Gastroesophageal sphincter (tissue), 4 donors: Measurements from ENCODE around the gene PRDM5. TPM values are rescaled to one million over a fixed set of nuclear protein-coding genes. Genes with fewer than 3 reads are reported as not detected.

ENCODE experiments used
- ATAC-seq: fragments of 150-250 bp; one replicate; pipeline ENCODE4 v1.9.1; 2016; ENCODE audit warnings: mild to moderate bottlenecking, moderate library complexity
- H3K27ac ChIP-seq, 4 donors: fragments of 200-600 bp; sonication (generic) in 3 of 4; 1 replicate in 3 of 4; 2 replicates in 1 of 4; pipeline ENCODE4 v1.5.1; 2016 to 2019
- H3K27me3 ChIP-seq: fragments of 200-600 bp; sonication (generic); one replicate; pipeline ENCODE4 v1.5.1; 2019
- H3K36me3 ChIP-seq, 2 donors: fragments of 200-600 bp; sonication (generic); one replicate each; pipeline ENCODE4 v1.5.1; 2019; ENCODE audit warnings: control low read depth in 1 of 2
- H3K4me1 ChIP-seq, 3 donors: fragments of 200-600 bp; sonication (generic); 1 replicate in 2 of 3; 2 replicates in 1 of 3; pipeline ENCODE4 v1.5.1; 2016 to 2019; ENCODE audit warnings: control low read depth in 2 of 3
- H3K4me3 ChIP-seq, 2 donors: fragments of 200-600 bp; sonication (generic); one replicate each; pipeline ENCODE4 v1.5.1; 2019; ENCODE audit warnings: mild to moderate bottlenecking in 1 of 2, moderate library complexity in 1 of 2
- H3K9me3 ChIP-seq, 3 donors: fragments of 200-600 bp; sonication (generic); one replicate each; pipeline ENCODE4 v1.5.1; 2017 to 2019; ENCODE audit warnings: control low read depth in 2 of 3
- EP300 ChIP-seq: sonication (generic); formaldehyde crosslinking; IDR thresholded peaks from one replicate; pipeline ENCODE4 v1.6.1; 2017; ENCODE audit warnings: antibody characterized with exemption, mild to moderate bottlenecking
- POLR2A ChIP-seq, 2 donors: fragments of 450-650 bp; IDR thresholded peaks; one replicate each; pipeline ENCODE4 v1.6.1; 2017; ENCODE audit warnings: antibody characterized with exemption in 2 of 2, mild to moderate bottlenecking in 2 of 2, moderate library complexity in 1 of 2
- POLR2AphosphoS5 ChIP-seq: sonication (generic); formaldehyde crosslinking; IDR thresholded peaks from one replicate; pipeline ENCODE4 v1.6.1; 2017; ENCODE audit warnings: antibody characterized with exemption
- WGBS, 2 donors: methylation state at CpG; one replicate each; pipeline ENCODE4 v1.1.5; 2018; ENCODE audit warnings: low coverage in 1 of 2; 5-methylcytosine and 5-hydroxymethylcytosine counted together
- total RNA-seq, 4 donors: library from RNA; depleted of rRNA; stranded (reverse); fragments of >200 nt; gene quantifications; one replicate each; pipeline ENCODE4 v1.1.0, GENCODE V29; 2016
- TF ChIP-seq, protein P1 (sequence below), 4 experiments: fragments of 200-600 bp in 2 of 4; fragments of 450-650 bp in 2 of 4; sonication (generic) in 1 of 4; IDR thresholded peaks; one replicate each; pipeline ENCODE4 v1.5.1; 2017 to 2019; ENCODE audit warnings: antibody characterized with exemption in 4 of 4, mild to moderate bottlenecking in 2 of 4, moderate library complexity in 2 of 4

Gene PRDM5
- total RNA-seq, 4 donors from 2014 or later = 10.6 to 33.9 (median 18.9) TPM

DNA sequence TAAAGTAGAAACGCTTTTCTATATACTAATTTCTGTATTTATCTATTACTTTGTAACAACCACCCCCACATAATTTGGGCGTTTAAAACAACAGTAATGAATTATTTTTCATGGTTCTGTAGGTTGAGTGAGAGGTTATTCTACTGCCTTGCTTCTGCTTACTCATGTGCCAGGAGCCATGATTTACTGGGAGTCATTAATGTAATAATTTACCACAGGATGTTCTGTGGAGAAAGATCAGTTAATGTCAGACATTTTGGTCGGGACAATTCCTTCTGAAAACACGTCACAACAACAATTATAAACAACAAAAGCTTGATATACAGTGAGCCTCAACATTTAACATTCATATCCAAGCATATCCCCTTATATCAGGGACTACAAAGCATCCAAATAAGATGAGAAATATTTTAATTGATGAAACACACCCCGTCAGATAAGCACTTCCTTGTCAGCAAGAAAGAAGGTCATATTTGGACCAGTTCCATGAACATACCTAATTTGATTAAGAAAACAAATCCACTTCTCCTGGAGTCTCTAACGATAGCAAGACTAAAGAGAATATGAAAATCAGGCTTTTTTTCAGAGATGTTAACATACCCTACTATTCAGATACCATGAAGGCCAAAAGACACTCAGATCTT, 238.5 kb downstream of the PRDM5 start:
- Histone ChIP-seq H3K27ac (no peak overlapping the region), H3K27me3 (no peaks in the 10 kb centered on the region), H3K36me3 (no peaks in the 10 kb centered on the region), H3K4me3 (no peak overlapping the region), H3K9me3 (no peaks in the 10 kb centered on the region), H3K4me1 (no peaks in the 10 kb centered on the region)
- WGBS, 2 donors = 62 to 73% methylated on average over 6 of the region's 6 CpGs
- ATAC-seq = no peak
- no peak for TF ChIP-seq POLR2A (IDR thresholded peaks at IDR 0.05)
- TF ChIP-seq, protein P1, sequence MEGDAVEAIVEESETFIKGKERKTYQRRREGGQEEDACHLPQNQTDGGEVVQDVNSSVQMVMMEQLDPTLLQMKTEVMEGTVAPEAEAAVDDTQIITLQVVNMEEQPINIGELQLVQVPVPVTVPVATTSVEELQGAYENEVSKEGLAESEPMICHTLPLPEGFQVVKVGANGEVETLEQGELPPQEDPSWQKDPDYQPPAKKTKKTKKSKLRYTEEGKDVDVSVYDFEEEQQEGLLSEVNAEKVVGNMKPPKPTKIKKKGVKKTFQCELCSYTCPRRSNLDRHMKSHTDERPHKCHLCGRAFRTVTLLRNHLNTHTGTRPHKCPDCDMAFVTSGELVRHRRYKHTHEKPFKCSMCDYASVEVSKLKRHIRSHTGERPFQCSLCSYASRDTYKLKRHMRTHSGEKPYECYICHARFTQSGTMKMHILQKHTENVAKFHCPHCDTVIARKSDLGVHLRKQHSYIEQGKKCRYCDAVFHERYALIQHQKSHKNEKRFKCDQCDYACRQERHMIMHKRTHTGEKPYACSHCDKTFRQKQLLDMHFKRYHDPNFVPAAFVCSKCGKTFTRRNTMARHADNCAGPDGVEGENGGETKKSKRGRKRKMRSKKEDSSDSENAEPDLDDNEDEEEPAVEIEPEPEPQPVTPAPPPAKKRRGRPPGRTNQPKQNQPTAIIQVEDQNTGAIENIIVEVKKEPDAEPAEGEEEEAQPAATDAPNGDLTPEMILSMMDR (IDR thresholded peaks at IDR 0.05) = no peak
- no peak for TF ChIP-seq EP300
- TF ChIP-seq POLR2AphosphoS5 = no peak

DNA sequence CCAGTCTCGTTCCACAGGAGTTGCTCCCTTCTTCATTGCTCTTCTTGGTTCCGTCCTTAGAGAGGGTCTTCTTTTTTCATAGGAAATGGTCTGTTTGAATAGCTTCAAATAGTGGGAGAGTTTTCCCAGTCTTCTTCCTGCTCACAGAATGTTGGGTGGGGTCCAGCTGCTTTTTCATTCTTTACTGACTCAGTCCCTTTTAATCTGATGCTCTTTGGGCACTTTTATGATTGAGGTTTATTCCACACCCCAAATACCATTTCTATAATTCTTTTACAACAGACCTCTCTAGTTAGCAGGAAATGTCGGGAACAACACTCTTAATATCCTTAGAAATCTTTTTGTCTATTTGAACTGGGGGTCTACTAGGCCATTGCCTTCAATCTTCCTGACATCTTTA, 239.5 kb downstream of the PRDM5 start:
- no peaks in the 10 kb centered on the region for H3K4me1 ChIP-seq
- H3K27ac ChIP-seq = no peak overlapping the region
- 85 to 88% methylated on average over 3 of the region's 3 CpGs for WGBS, 2 donors
- no peak overlapping the region for H3K4me3 ChIP-seq
- H3K36me3 ChIP-seq = no peaks in the 10 kb centered on the region
- H3K27me3 ChIP-seq = no peaks in the 10 kb centered on the region
- ATAC-seq = no peak
- H3K9me3 ChIP-seq = no peaks in the 10 kb centered on the region
- TF ChIP-seq EP300 (no peak), POLR2A (IDR thresholded peaks at IDR 0.05) (no peak), POLR2AphosphoS5 (no peak)
- TF ChIP-seq, protein P1 (IDR thresholded peaks at IDR 0.05) = no peak

DNA sequence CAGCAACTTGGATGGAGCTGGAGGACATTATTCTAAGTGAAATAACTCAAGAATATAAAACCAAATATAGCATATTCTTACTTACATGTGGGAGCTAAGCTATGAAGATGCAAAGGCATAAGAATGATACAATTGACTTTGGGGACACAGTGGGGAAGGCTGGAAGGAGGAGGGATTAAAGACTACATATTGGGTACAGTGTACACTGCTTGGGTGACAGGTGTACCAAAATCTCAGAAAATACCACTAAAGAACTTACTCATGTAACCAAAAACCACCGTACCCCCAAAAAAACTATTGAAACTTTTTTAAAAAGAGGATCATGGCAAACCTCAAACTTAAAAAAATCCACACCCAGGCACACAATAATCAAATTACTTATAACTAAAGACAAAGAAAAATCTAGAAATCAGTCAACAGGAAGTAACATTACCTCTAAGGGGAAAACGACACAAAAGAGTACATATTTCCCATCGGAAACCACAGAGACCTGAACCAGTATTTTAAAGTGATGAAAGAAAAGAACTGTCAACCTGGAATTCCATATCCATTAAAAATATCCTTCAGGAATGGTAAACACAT, 241.8 kb downstream of the PRDM5 start:
- Histone ChIP-seq H3K9me3 (peaks cover 0 to 8% (median 0%) of the 10 kb centered on the region in 3 donors), H3K27ac (no peak overlapping the region), H3K27me3 (no peaks in the 10 kb centered on the region), H3K36me3 (no peaks in the 10 kb centered on the region), H3K4me1 (no peaks in the 10 kb centered on the region), H3K4me3 (no peak overlapping the region)
- 71 to 86% methylated on average over 3 of the region's 3 CpGs for WGBS, 2 donors
- no peak for ATAC-seq
- no peak for TF ChIP-seq EP300
- TF ChIP-seq POLR2AphosphoS5 = no peak
- TF ChIP-seq POLR2A (IDR thresholded peaks at IDR 0.05) = no peak
- TF ChIP-seq, protein P1 (IDR thresholded peaks at IDR 0.05) = no peak

DNA sequence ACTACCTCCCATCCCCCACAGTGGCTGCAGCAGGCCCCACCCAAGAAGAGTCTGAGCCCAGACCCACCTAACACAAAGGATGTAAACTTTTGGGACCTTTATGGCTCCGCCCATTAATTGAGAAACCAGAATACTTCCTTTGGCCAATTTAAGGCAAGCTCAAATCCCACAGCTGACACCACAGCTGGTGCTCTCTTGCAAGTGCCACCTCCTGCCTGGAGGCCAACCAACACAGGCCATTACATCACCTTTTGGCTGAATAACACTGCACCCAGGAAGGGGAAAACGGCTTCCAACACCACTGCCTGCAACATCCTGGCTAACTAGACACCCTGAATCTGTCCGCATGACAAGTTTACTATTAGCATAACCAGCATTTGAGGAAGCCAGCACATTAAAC, 248.8 kb downstream of the PRDM5 start:
- H3K4me1 ChIP-seq = no peaks in the 10 kb centered on the region
- WGBS, 2 donors = 90 to 100% methylated on average over 2 to 3 of the region's 3 CpGs
- ATAC-seq = no peak
- peaks cover 0 to 20% of the 10 kb centered on the region in 2 donors for H3K36me3 ChIP-seq
- H3K27ac ChIP-seq = no peak overlapping the region
- no peak for TF ChIP-seq EP300
- TF ChIP-seq POLR2A (IDR thresholded peaks at IDR 0.05) = no peak
- TF ChIP-seq, protein P1 (IDR thresholded peaks at IDR 0.05) = no peak
- no peak for TF ChIP-seq POLR2AphosphoS5
- no peaks in the 10 kb centered on the region for H3K27me3 ChIP-seq
- peaks cover 0 to 46% (median 0%) of the 10 kb centered on the region in 3 donors for H3K9me3 ChIP-seq
- H3K4me3 ChIP-seq = no peak overlapping the region
